Measurements from ENCODE around the gene AP1S3. TPM values are rescaled to one million over a fixed set of nuclear protein-coding genes. Genes with fewer than 3 reads are reported as not detected.

Gene AP1S3
- total RNA-seq, 1 experiment from 2014 or later, result 43.9 TPM

- in situ Hi-C loops (cut with HindIII; ENCODE audit: low pct_unique_long_range_greater_than_20kb, low sequenced_read_pairs), result no loop called here
- DNase-seq (ENCODE audit: low read depth), result no peak
Observed at GRCh38 chr2:223856021-223856420, 18.6 kb upstream of the AP1S3 start.

DNA sequence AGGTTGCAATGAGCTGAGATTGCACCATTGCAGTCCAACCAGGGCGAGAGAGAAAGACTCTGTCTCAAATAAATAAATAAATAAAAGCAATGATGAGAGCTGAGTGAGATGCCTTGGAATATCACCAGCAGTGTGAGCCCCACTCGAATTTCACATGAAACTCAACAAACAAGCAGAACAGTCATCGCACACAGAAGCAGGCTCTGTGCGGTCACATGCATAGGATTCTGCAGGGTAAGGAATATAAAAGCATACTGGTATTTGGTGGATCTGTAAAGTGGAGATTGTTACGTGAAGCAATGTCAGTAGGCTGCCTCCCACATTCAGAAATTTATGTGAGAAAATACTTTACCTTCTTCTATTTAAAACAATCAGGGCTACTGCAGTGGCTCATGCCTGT lies 18.0 kb upstream of the AP1S3 start:
- in situ Hi-C loops (cut with HindIII; ENCODE audit: low pct_unique_long_range_greater_than_20kb, low sequenced_read_pairs), result no loop called here
- DNase-seq (ENCODE audit: low read depth), result no peak

DNA sequence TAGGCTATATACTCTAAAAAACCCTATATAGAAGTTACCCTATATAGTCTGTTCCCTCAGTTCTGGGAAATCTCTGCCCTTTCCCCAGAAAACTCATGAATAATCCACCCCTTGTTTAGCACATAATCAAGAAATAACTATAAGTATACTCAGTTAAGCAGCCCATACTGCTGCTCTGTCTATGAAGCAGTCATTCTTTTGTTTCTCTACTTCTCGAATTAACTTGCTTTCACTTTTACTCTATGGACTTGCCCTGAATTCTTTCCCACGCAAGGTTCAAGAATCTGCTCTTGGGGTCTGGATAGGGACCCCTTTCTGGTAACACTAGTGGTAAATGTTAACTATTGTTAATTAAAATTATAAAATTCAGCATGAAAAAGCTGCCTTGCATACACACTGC lies 17.4 kb upstream of the AP1S3 start:
- in situ Hi-C loops (cut with HindIII; ENCODE audit: low pct_unique_long_range_greater_than_20kb, low sequenced_read_pairs), result no loop called here
- DNase-seq (ENCODE audit: low read depth), result no peak

GRCh38 chr2:223853425-223853837 lies 16.0 kb upstream of the AP1S3 start:
- in situ Hi-C loops (cut with HindIII; ENCODE audit: low pct_unique_long_range_greater_than_20kb, low sequenced_read_pairs), result no loop called here
- DNase-seq (ENCODE audit: low read depth), result no peak

DNA sequence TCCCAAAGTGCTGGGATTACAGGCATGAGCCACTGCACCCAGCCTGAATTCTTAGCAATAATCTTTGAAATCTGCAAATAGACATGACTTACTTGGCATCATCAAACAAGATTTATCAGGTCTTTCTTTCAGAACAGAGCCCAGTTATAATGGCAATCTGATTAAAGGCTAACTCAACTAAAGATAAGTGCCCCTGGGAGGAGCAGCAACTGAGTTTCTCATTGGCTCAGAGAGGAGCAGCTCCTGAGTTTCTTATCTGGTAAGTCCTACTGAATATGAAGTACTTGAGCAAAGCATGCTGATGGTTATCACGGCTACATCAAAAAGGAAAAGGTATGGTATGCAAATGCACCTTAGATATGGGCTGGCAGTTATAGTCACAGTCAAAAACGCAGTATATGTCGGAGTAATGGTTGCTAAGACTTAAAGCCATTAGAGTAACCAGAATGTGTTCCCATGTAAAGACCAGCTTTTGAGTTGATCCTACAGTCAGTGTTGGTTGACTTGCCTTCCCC lies 15.0 kb upstream of the AP1S3 start:
- DNase-seq (ENCODE audit: low read depth), result no peak
- in situ Hi-C loops (cut with HindIII; ENCODE audit: low pct_unique_long_range_greater_than_20kb, low sequenced_read_pairs), result no loop called here

- DNase-seq (ENCODE audit: low read depth), result no peak
- in situ Hi-C loops (cut with HindIII; ENCODE audit: low pct_unique_long_range_greater_than_20kb, low sequenced_read_pairs), result no loop called here
Observed at GRCh38 chr2:223847410-223847809, 10.0 kb upstream of the AP1S3 start.

GRCh38 chr2:223846515-223846914 lies 9.1 kb upstream of the AP1S3 start:
- in situ Hi-C loops (cut with HindIII; ENCODE audit: low pct_unique_long_range_greater_than_20kb, low sequenced_read_pairs), result no loop called here
- peak; percentile 69 for DNase-seq (ENCODE audit: low read depth)

- in situ Hi-C loops (cut with HindIII; ENCODE audit: low pct_unique_long_range_greater_than_20kb, low sequenced_read_pairs), result no loop called here
Observed at GRCh38 chr2:223841436-223842190, 4.2 kb upstream of the AP1S3 start.

GRCh38 chr2:223835701-223836532 lies 1.5 kb downstream of the AP1S3 start:
- in situ Hi-C loops (cut with HindIII; ENCODE audit: low pct_unique_long_range_greater_than_20kb, low sequenced_read_pairs), result no loop called here
- DNase-seq (ENCODE audit: low read depth), result peak; percentile 33

More at GRCh38 chr2:223841436-223842190, 4.2 kb upstream of the AP1S3 start:
- DNase-seq (ENCODE audit: low read depth), result no peak

- in situ Hi-C loops (cut with HindIII; ENCODE audit: low pct_unique_long_range_greater_than_20kb, low sequenced_read_pairs), result no loop called here
- DNase-seq (ENCODE audit: low read depth), result no peak
Observed at GRCh38 chr2:223834431-223834830, 3.0 kb downstream of the AP1S3 start.

GRCh38 chr2:223832241-223832903 lies 5.0 kb downstream of the AP1S3 start:
- DNase-seq (ENCODE audit: low read depth), result no peak
- in situ Hi-C loops (cut with HindIII; ENCODE audit: low pct_unique_long_range_greater_than_20kb, low sequenced_read_pairs), result no loop called here

DNA sequence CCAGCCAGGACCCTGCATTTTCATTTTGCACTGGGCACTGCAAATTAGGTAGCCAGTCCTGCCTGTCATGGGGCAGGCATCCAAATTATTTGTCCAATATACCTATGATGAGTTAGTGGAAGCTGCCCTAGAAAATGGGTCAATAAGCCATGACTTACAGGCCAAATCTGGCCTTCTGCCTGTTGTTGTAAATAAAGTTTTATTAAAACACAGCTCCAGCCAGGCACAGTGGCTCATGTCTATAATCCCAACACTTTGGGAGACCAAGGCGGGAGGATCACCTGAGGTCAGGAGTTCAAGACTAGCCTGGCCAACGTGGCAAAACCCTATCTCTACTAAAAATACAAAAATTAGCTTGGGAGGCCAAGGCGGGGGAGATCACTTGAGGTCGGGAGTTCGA lies 8.3 kb downstream of the AP1S3 start:
- in situ Hi-C loops (cut with HindIII; ENCODE audit: low pct_unique_long_range_greater_than_20kb, low sequenced_read_pairs), result no loop called here

GRCh38 chr2:223828314-223828713 lies 9.1 kb downstream of the AP1S3 start:
- DNase-seq (ENCODE audit: low read depth), result no peak
- in situ Hi-C loops (cut with HindIII; ENCODE audit: low pct_unique_long_range_greater_than_20kb, low sequenced_read_pairs), result no loop called here

More for the DNA sequence above, 8.3 kb downstream of the AP1S3 start:
- no peak for DNase-seq (ENCODE audit: low read depth)

GRCh38 chr2:223826995-223827394 lies 10.4 kb downstream of the AP1S3 start:
- in situ Hi-C loops (cut with HindIII; ENCODE audit: low pct_unique_long_range_greater_than_20kb, low sequenced_read_pairs), result no loop called here
- DNase-seq (ENCODE audit: low read depth), result no peak

GRCh38 chr2:223824301-223824700 lies 13.1 kb downstream of the AP1S3 start:
- in situ Hi-C loops (cut with HindIII; ENCODE audit: low pct_unique_long_range_greater_than_20kb, low sequenced_read_pairs), result no loop called here
- no peak for DNase-seq (ENCODE audit: low read depth)

DNA sequence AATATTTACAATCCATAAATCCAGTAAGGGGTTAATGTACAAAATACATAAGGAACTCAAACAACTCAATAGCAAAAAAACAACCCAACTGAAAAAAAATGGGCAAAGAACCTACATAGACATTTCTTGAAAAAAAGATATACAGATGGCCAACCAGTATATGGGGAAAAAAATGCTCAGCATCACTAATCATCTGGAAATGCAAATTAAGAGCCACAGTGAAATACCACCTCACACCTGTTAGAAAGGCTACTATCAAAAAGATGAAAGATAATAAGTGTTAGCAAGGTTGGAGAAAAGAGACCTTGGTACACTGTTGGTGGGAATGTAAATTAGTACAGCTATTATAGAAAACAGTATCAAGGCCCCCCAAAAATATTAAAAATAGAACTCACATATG lies 14.6 kb downstream of the AP1S3 start:
- no peak for DNase-seq (ENCODE audit: low read depth)
- in situ Hi-C loops (cut with HindIII; ENCODE audit: low pct_unique_long_range_greater_than_20kb, low sequenced_read_pairs), result no loop called here

DNA sequence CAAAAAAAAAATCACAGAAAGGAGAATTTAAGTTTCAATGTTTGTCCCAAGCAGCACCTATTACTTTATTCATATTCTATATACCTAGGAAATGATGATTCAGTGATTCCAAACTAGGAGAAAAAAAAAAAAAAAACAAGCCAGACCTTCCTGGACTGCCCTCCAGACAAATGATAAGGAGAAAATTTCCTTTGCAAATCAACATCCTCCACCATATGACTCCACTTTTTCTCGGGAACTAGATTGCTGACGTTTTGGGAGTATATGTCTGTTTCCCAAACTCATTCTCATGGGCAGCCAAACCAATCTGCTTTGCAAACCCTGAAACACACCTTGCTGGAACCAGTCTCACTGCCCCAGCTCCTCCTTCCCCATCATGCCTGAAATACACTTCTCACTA lies 16.8 kb downstream of the AP1S3 start:
- DNase-seq (ENCODE audit: low read depth), result peak; percentile 41
- in situ Hi-C loops (cut with HindIII; ENCODE audit: low pct_unique_long_range_greater_than_20kb, low sequenced_read_pairs), result no loop called here

- no peak for DNase-seq (ENCODE audit: low read depth)
Observed at GRCh38 chr2:223819891-223820290, 17.5 kb downstream of the AP1S3 start.

More at GRCh38 chr2:223819891-223820290, 17.5 kb downstream of the AP1S3 start:
- in situ Hi-C loops (cut with HindIII; ENCODE audit: low pct_unique_long_range_greater_than_20kb, low sequenced_read_pairs), result no loop called here

Measured in Caki2 (cell line).